ENCODE measurements around the gene PHKA1.

The PHKA1 gene

GRCh38 chrX:72539822-72540221 is 174.3 kb downstream of the PHKA1 start:
- Histone ChIP-seq H3K4me3 (ENCODE audit: low read length) (no peak overlapping the region), H3F3A (ENCODE audit: insufficient read depth, low read length) (no peaks in the 10 kb centered on the region), H2AFZ (ENCODE audit: low read length) (no peak overlapping the region), H3K36me3 (replicated peaks; ENCODE audit: insufficient read depth, low read length) (no peaks in the 10 kb centered on the region), H3K9me3 (replicated peaks; ENCODE audit: insufficient read depth, low read length) (no peaks in the 10 kb centered on the region), H3K79me2 (ENCODE audit: low read length) (no peaks in the 10 kb centered on the region), H3K4me2 (ENCODE audit: low read depth, low read length) (no peak overlapping the region), H3K9ac (ENCODE audit: low read length) (no peak overlapping the region), H3K27me3 (replicated peaks; ENCODE audit: insufficient read depth, low read length) (no peaks in the 10 kb centered on the region), H3K4me1 (ENCODE audit: low read length) (no peaks in the 10 kb centered on the region), H3K9me2 (replicated peaks; ENCODE audit: insufficient read depth, low read length) (no peaks in the 10 kb centered on the region), H3K27ac (ENCODE audit: low read length) (no peak overlapping the region), H4K20me1 (ENCODE audit: insufficient read depth, low read length) (no peaks in the 10 kb centered on the region; the same call in 1 of the 2 replicates)
- TF ChIP-seq EZH2 (optimal IDR thresholded peaks at IDR 0.05; ENCODE audit: low read depth, low read length) (no peak), EZH2phosphoT487 (IDR thresholded peaks at IDR 0.05; ENCODE audit: low read length) (no peak)
- TF ChIP-seq, protein P1, sequence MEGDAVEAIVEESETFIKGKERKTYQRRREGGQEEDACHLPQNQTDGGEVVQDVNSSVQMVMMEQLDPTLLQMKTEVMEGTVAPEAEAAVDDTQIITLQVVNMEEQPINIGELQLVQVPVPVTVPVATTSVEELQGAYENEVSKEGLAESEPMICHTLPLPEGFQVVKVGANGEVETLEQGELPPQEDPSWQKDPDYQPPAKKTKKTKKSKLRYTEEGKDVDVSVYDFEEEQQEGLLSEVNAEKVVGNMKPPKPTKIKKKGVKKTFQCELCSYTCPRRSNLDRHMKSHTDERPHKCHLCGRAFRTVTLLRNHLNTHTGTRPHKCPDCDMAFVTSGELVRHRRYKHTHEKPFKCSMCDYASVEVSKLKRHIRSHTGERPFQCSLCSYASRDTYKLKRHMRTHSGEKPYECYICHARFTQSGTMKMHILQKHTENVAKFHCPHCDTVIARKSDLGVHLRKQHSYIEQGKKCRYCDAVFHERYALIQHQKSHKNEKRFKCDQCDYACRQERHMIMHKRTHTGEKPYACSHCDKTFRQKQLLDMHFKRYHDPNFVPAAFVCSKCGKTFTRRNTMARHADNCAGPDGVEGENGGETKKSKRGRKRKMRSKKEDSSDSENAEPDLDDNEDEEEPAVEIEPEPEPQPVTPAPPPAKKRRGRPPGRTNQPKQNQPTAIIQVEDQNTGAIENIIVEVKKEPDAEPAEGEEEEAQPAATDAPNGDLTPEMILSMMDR (IDR thresholded peaks at IDR 0.05; ENCODE audit: low read length): no peak
- no peak for DNase-seq

- Histone ChIP-seq H3K4me3 (ENCODE audit: low read length) (no peak overlapping the region), H4K20me1 (ENCODE audit: insufficient read depth, low read length) (no peaks in the 10 kb centered on the region; the same call in 1 of the 2 replicates), H3K4me2 (ENCODE audit: low read depth, low read length) (no peak overlapping the region), H3F3A (ENCODE audit: insufficient read depth, low read length) (no peaks in the 10 kb centered on the region), H3K36me3 (replicated peaks; ENCODE audit: insufficient read depth, low read length) (no peaks in the 10 kb centered on the region), H3K79me2 (ENCODE audit: low read length) (no peaks in the 10 kb centered on the region), H3K9me2 (replicated peaks; ENCODE audit: insufficient read depth, low read length) (no peaks in the 10 kb centered on the region), H3K9me3 (replicated peaks; ENCODE audit: insufficient read depth, low read length) (no peaks in the 10 kb centered on the region), H3K9ac (ENCODE audit: low read length) (no peak overlapping the region), H3K27ac (ENCODE audit: low read length) (no peak overlapping the region), H3K4me1 (ENCODE audit: low read length) (no peaks in the 10 kb centered on the region), H3K27me3 (replicated peaks; ENCODE audit: insufficient read depth, low read length) (no peaks in the 10 kb centered on the region), H2AFZ (ENCODE audit: low read length) (no peak overlapping the region)
- TF ChIP-seq, protein P1 (IDR thresholded peaks at IDR 0.05; ENCODE audit: low read length): no peak
- TF ChIP-seq EZH2phosphoT487 (IDR thresholded peaks at IDR 0.05; ENCODE audit: low read length) (no peak), EZH2 (optimal IDR thresholded peaks at IDR 0.05; ENCODE audit: low read depth, low read length) (no peak)
- DNase-seq: no peak
Measured at GRCh38 chrX:72536542-72536941, 177.6 kb downstream of the PHKA1 start.

DNA sequence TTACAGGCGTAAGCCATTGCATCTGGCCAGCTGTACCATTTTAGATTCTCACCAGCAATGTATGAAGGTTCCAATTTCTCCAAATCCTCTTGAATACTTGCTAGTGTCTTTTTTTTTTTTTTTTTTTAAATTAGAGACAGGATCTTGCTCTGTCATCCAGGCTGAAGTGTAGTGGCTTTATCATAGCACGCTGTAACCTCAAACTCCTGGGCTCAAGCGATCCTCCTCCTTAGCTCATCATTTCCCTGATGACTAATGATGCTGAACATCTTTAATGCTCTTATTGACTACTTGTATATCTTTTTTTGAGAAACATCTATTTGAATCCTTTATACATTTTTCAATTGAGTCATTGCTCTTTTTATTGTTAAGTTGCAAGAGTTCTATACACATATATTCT is 181.7 kb downstream of the PHKA1 start:
- Histone ChIP-seq H3K79me2 (ENCODE audit: low read length) (no peaks in the 10 kb centered on the region), H3K9ac (ENCODE audit: low read length) (no peak overlapping the region), H3K9me3 (replicated peaks; ENCODE audit: insufficient read depth, low read length) (no peaks in the 10 kb centered on the region), H3K4me1 (ENCODE audit: low read length) (no peaks in the 10 kb centered on the region), H4K20me1 (ENCODE audit: insufficient read depth, low read length) (no peaks in the 10 kb centered on the region), H2AFZ (ENCODE audit: low read length) (no peak overlapping the region), H3K27ac (ENCODE audit: low read length) (no peak overlapping the region), H3K27me3 (replicated peaks; ENCODE audit: insufficient read depth, low read length) (no peaks in the 10 kb centered on the region), H3K36me3 (replicated peaks; ENCODE audit: insufficient read depth, low read length) (no peaks in the 10 kb centered on the region), H3F3A (ENCODE audit: insufficient read depth, low read length) (no peaks in the 10 kb centered on the region), H3K4me2 (ENCODE audit: low read depth, low read length) (no peak overlapping the region), H3K9me2 (replicated peaks; ENCODE audit: insufficient read depth, low read length) (no peaks in the 10 kb centered on the region), H3K4me3 (ENCODE audit: low read length) (no peak overlapping the region)
- no peak for TF ChIP-seq EZH2phosphoT487 (IDR thresholded peaks at IDR 0.05; ENCODE audit: low read length)
- TF ChIP-seq, protein P1 (IDR thresholded peaks at IDR 0.05; ENCODE audit: low read length): no peak
- no peak for TF ChIP-seq EZH2 (optimal IDR thresholded peaks at IDR 0.05; ENCODE audit: low read depth, low read length)
- no peak for DNase-seq
